Daoy (cell line): ENCODE data around the gene AUH. TPM values are rescaled to one million over a fixed set of nuclear protein-coding genes. Genes with fewer than 3 reads are reported as not detected.
A peak's percentile ranks its signal among the peaks of the same experiment; 100 is the strongest.
"Not testable (repeated sequence)": the region's sequence is repeated elsewhere in the genome, so short reads cannot be mapped to it uniquely, and the experiment has no call there.

ENCODE experiments used
- DNase-seq: peaks from one replicate; pipeline ENCODE4 v3.0.0-alpha.2; 2015; ENCODE audit warnings: low read depth
- total RNA-seq: library from RNA; depleted of rRNA; stranded (reverse); fragments of >200 nt; shearing (Covaris generic); gene quantifications from 2 replicates; pipeline ENCODE4 v1.2.3, GENCODE V29; 2014

Gene AUH
- total RNA-seq, 1 experiment from 2014 or later: 21.4 TPM

- DNase-seq: no peak
These were observed 152.9 kb downstream of the AUH start for GRCh38 chr9:91208837-91209236.

- no peak for DNase-seq
These were observed 153.3 kb downstream of the AUH start for GRCh38 chr9:91208419-91208745.

- no peak for DNase-seq
These were observed 153.8 kb downstream of the AUH start for GRCh38 chr9:91207729-91208418.

DNA sequence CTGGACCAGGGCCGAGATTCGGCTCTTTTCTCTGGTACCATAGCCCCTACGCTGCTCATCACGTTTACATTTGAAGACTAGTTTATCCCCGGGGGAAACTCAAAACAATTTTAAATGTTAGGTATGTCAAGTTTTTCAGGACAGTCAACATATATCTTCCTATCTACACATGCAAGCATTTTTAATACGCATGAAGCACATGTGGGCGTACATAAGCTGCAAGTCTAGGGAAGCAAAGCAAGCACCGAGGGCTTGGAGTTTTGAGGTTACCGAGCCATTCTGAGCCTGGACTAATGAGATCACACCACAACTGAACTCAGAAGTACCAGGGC lies 154.4 kb downstream of the AUH start:
- DNase-seq: no peak

- no peak for DNase-seq
These were observed 154.9 kb downstream of the AUH start for GRCh38 chr9:91206806-91207205.

DNA sequence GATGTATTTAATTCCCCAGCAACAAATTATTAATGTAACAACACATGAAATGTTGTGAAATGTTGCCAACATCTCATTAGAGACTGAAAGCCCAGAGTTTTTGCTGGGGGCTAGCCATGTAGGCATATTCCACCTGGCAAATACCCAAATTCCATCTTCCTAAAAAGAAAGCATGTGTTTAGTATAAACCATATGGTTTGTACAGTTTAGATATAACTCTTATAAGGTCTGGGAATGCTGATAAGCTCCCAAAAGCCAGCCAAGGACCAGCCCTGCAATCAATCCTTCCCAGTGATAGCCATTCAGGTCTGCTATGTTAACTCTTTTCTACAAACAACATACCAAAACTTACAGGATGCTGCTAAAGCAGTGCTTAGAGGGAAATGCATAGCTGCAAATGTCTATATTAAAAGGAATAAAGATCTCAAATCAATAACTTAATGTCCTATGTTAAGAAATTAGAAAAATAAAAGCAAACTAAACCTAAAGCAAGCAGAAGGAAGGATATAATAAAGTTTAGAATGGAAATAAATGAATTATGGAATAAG lies 158.9 kb downstream of the AUH start:
- DNase-seq: no peak

DNA sequence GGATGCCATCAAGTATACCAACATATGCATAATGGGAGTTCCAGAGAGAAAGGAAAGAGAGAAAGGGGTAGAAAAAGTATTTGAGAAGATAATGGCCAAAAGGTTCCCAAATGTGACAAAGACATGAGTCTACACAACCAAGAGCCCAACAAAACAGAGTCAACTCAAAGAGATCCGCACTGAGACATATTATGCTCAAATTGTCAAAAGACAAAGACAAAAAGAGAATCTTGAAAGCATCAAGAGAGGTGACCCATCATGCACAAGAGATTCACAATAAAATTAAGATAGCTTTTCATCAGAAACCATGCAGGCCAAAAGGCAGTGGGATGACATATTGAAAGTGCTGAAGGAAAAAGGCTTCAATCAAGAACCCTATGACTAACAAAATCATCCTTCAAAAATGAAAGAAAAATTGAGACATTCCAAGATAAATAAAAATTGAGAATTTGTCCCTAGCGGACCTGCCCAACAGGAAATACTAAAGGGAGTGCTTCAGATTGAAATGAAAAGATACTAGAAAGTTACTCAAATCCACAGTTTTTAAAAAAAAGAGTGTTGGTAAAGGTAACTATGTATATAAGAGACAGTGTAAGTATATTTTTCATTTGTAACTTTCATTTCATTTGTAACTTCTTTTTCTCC lies 160.9 kb downstream of the AUH start:
- DNase-seq: no peak

DNA sequence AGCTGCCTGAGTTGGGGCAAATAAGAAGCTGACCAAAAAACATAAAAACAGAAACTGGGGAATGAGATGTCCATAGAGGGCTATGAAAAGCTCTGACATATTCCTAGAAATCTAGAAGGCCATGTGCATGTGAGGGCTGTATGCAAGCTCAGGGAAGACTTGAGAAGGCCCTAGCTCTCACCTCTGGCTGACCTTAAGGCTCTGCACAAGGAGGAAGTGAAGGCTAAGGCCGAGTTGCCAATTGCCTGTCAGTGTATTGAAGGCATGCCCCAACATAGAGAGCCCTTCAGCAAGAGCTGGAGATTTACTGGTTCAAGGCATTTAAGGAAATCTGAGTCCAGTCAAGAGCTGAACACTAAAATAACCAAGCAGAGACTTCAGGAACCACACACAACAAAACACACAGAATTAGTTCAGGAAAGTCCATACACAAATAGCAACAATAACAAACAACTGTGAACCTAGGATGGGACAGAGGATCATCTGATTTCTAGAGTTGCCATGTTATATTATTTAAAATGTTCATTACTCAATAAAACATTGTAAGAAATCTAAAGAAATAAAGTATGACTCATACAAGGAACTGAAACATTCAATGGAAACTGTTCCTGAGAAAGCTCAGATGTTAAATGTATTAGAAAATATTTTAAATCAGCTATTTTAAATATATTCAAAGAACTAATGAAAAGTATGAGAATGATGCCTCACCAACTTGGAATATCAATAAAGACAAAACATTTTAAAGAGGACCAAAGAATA lies 161.8 kb downstream of the AUH start:
- DNase-seq: no peak

DNA sequence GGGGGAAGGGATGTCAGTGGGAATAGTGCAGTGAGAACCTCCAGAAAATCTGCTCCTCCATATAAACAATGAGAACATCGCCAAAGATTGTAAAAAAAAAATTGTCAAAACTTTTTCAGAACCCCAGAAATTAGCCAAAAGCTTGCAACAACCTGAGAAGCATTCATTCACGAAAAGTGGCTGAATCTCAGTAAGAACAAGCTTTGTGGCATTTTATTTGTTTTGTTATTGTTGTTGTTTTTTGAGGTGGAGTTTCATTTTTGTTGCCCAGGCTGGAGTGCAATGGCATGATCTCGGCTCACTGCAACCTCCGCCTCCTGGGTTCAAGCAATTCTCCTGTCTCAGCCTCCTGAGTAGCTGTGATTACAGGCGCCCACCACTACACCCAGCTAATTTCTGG lies 162.8 kb downstream of the AUH start:
- not testable (repeated sequence) for DNase-seq

GRCh38 chr9:91198405-91198804 lies 163.3 kb downstream of the AUH start:
- no peak for DNase-seq

GRCh38 chr9:91197232-91198181 lies 164.2 kb downstream of the AUH start:
- DNase-seq: peak; percentile 63

DNA sequence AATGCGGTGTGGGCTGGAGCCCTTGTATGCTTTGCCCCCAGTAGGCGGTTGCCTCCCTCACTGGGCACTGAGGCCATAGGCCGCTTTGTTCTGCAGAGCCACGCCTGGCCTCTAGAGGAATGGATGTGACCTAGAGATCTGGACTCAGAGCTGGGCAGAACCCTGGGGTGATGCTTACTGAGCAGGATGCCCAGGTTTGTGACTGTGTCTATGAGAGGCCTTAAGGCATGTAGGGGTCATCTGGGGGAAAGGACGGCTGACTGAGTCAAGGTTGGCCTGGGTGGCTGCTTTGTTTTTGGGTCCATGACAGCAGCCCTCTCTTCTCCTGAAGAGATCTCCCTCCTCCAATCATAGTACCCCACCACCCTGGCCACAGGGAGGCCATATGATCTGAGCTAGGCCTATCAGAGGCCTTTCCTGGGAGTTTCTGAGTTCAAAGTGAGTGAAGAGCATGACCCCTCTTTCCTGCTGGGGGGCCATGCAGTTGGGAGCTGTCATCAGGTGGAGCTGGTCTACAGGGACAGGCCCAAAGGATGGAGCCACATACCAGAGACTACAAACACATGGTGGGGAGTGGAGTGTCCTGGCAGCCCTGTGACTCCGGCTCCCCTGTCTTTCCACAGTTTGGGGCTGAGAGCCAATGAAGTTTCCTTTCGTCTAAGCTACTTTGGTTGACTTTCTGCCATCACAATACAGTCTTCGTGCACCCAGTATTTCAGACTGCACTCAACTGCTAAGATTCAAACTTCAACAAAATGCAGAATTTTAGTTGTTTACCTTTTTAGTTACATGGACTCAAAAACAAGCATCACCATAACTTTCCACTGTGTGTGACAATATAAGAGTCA lies 165.4 kb downstream of the AUH start:
- no peak for DNase-seq

- no peak for DNase-seq
These were observed 166.2 kb downstream of the AUH start for GRCh38 chr9:91195372-91196012.

DNA sequence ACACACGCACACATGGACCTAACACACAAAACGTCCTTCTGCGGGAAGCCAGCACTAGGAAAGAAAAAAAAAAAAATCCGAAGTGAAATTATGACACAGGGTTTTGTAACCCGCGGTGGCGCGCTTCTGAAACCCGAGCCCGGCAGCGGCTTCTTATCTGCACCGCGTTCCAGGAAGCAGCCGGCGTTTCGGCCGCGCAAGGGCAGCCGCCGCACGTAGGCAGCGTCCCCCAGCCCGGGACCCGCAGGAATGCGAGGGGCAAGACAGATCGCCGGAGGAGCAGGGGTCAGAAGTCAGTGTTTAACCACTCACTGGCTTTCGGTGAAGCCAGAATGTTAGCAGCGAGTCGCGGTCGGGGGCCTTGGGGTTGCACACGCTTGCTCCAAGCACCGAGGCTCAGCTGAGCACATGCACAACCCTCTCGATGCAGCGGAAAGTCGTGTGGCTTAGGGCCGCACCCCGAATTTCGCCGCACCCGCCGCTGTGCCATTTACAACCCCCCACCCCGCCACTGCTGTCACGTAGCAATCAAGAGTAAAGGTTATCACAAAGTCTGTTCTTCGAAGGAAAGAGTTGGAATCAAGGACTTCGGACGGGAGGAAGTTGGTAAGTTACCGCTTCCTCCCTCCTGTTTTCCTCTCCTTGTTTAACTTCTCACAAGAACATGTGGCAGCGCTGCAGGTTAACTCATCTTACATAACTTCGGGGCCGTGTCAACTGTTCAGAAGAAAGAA lies 167.9 kb downstream of the AUH start:
- DNase-seq: peak; percentile 91

DNA sequence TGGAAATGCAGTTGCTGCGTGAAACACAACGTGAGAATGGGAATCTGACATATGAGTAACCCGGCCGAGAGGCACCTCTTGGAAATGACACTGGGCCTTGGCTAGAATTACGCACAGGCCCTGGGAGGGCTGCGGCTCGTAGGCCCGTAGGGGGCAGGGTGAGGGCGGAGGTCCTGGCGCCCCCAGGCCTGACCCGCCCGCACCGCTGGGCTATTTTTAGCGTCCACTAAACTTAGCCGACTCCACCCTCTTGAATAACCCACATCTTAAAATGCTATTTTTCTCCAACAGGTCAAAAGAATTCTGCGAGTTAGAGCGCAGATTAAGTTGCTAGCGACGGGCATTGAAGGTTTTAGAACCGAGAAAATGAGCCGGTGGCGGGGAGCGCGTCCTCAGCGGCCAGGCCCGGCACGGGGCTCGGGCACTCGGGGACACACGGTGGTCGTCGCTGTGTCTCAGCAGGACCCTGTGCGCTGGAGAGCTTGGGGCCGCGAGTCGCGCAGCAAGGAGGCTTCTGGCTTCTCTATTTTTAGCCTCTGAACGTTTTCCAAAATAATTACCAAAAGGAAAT lies 168.5 kb downstream of the AUH start:
- peak; percentile 98 for DNase-seq

DNA sequence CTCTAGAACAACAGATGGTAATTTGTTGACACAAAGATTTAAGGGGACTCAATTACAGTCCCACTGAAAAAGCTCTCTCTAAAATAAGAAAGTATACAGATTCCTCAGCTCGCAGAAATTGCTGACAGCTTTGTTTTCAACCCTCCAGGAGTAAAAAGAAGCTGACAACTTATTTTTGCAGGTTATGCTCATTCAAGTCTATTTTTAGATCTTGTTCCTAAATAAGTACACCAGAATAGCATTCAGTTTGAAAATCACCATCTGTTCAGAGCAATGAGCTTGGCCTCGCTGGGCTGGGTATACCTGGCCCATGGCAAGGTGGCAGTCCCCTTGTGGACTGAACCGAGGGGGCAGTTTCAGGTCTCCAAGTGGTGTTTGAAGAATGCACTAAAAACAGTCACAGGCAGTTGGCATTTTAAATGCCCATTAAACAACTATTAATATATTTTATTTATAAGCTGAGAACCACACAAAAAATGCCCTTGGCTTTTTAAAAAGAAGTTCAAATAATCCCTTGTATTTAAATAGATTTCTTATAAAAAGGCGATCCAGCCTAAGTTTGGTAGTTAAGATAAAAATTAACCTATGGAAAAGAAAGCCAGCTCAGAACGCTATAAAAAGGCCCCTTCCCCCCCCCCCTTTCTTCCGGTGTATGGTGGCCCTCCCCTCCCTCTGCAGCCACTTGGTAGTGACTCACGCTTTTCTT lies 169.2 kb downstream of the AUH start:
- DNase-seq: no peak

DNA sequence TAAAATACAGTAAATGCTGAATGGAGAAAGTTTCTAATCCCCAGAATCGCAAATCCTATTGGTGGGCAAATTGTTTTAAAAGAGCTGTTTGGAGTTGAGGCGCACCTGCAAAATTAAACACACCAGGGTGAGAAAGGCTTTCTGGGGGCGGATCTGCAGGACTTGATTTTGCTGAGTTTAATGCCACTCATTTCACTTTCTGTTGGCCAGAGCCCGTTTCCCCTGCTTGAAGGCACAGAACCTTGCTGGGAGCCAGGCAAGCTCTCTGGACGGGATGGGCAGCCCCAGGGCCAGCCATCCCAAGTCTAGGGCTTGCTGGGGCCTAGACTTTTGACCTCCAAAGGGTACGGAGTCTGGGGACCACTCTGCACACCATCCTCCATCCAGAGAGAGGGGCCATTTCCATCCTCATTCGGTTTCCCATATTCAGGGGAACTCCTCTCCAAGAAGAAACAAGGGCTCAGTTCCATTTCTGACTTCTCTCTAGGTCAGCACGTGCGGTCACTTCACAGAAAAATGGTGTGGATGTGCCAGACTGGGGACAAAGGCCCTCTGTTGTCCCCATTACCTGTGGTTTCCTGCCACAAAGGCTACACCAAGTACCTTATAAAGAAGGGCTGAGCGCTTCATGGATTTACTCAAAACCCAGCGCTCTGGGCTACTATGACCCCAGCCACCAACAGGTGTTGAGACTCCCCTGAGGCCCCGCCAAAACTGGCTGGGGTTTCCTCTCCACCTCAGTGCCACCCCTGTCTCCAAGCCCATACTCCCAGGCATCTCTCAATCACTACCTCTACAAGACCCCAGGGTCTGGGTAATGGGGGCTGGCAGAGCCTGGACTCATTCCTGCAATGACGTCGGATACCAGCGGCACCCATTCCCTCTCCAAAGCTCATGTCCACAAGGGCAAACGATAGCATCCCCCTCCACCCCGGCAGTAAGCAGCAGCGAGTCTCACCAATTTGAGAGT lies 170.0 kb downstream of the AUH start:
- no peak for DNase-seq
